A204.1 (cell line): ENCODE results near the gene PPP4R3A.
"Not testable (repeated sequence)": the region's sequence is repeated elsewhere in the genome, so short reads cannot be mapped to it uniquely, and the experiment has no call there.

ENCODE experiments used
- FAIRE-seq: peaks from 2 replicates; lab custom pipeline; 2012; peaks lifted over from hg19 to GRCh38; lab: Jason Lieb, UNC

PPP4R3A gene

DNA sequence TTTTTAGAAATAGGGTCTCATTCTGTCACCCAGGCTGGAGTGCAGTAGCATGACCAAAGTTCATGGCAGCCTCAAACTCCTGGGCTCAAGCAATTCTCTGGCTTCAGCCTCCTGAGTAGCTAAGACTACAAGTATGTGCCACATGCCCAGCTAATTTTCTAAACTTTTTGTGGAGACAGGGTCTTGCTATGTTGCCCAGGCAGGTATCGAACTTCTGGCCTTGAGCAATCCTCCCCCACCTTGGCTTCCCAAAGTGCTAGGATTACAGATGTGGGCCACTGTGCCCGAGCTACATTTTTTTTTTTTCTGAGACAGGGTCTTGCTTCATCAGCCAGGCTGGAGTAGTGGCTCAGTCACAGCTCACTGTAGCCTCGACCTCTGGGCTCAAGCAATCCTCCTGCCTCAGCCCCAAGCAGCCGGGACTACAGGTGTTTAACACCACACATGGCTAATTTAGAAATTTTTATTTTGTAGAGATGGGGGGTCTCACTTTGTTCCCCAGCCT lies 7.1 kb downstream of the PPP4R3A start:
- FAIRE-seq: no peak

- no peak for FAIRE-seq
Observed at GRCh38 chr14:91501951-91502930, 7.9 kb downstream of the PPP4R3A start.

DNA sequence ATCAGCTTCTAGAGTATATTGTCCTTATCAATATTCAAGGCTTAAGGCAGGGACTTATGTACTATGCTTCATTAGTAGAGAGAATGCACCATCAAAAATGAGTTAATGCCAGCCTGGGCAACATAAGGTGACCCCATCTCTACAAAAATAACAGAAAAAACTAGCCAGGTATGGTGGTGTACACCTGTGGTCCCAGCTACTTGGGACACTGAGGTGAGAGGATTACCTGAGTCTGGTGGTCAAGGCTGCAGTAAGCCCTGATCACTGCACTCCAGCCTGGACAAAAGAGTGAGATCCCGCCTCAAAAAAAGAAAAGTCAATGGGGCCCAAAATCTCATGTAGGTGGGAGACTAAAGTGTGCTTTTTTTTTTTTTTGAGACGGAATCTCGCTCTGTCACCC lies 8.8 kb downstream of the PPP4R3A start:
- no peak for FAIRE-seq

GRCh38 chr14:91496790-91497189 lies 13.3 kb downstream of the PPP4R3A start:
- FAIRE-seq: no peak

DNA sequence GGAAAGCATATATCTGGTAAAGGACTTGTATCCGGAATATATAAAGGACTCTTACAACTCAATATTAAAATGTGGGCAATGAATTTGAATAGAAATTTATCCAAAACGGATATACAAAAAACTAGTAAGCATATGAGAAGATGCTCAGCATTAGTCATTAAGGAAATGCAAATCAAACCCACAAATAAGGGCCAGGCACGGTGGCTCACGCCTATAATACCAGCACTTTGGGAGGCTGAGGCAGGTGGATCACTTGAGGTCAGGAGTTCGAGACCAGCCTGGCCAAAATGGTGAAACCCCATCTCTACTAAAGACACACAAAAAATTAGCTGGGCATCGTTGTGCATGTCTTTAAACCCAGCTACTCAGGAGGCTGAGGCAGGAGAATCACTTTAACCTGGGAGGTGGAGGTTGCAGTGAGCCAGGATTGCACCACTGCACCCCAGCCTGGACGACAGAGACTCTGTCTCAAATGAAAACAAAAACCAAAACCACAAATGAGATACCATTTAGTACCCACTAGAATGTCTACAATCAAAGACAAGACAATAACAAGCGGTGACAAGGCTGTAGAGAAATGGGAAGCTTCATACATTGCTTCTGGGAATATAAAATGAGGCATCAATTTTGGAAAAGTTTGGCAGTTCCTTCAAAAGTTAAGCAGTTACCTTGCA lies 15.6 kb downstream of the PPP4R3A start:
- not testable (repeated sequence) for FAIRE-seq

GRCh38 chr14:91493169-91493568 lies 16.9 kb downstream of the PPP4R3A start:
- FAIRE-seq: no peak

DNA sequence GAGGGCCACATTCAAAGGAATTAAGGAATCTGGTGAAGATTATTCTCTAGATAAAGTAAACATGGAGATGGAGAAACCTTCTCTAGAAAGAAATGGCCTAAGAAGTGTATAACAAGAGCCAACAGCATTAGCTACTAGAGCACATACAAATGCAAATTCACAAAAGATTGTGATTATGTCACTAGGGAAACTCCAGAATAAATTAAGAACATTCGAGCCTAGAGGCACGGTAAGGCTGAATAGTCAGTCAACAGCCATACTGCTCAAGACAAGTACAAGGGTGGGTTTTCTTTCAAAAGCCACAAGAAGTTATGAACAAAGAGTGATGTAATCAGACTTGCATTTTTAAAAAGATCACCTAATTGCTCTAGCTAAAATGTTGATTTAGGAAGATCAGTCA lies 25.4 kb downstream of the PPP4R3A start:
- FAIRE-seq: no peak

DNA sequence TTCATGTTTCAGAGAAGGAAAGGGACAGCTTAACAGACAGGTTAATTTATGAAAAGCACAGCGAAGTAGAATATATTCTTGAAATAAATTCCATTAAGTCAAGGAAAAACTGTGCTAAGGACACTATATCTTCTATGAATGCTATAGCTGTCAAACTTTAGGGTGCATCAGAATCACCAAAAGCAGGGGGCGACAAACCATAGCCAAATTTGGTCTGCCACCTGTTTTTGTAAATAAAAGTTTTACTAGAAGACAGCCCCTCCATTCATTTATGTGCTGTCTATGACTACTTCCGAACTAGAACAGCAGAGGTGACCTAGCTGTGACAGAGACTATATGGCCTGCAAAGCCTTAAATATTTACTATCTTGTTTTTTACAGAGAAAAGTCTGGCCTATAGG lies 25.9 kb downstream of the PPP4R3A start:
- FAIRE-seq: no peak

- FAIRE-seq: no peak
Observed at GRCh38 chr14:91482263-91483013, 27.7 kb downstream of the PPP4R3A start.

DNA sequence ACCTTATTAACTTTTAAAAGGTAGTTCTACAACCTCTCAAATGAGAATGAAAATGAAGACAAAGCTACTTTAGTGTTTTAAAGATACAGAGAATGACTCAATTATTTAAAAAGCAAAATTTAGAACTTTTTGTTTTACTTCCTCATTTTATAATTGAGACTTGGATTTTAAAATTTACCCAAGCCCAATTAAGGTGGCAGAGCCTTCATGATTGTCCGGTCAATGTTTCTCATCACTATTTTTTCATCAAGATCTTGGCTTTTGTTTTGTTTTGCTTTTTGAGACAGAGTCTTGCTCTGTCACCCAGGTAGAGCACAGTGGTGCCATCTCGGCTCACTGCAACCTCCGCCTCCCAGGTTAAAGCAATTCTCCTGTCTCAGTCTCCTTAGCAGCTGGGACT lies 32.7 kb downstream of the PPP4R3A start:
- FAIRE-seq: no peak

GRCh38 chr14:91473046-91473445 lies 37.1 kb downstream of the PPP4R3A start:
- FAIRE-seq: no peak

DNA sequence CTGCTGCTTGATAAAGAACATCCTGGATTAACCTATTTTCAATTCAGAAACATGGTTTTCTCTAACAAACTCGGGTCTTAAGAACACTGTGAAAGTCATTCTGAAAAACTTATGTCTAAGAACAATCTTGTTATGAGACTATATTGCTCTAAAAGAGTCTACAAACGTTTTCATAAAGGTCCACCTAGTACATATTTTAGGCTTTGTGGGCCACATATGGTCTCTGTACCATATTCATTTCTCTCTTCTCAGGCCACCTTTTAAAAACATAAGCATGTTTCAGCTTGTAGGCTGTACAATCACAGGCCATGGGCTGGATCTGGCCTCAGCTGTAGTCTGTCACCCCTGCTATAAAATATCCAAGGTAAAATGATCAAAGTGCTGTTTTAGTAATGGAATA lies 39.9 kb downstream of the PPP4R3A start:
- no peak for FAIRE-seq

- no peak for FAIRE-seq
Observed at GRCh38 chr14:91466192-91466591, 43.9 kb downstream of the PPP4R3A start.

GRCh38 chr14:91464615-91465205 lies 45.4 kb downstream of the PPP4R3A start:
- FAIRE-seq: no peak

- no peak for FAIRE-seq
Observed at GRCh38 chr14:91458612-91459011, 51.5 kb downstream of the PPP4R3A start.

DNA sequence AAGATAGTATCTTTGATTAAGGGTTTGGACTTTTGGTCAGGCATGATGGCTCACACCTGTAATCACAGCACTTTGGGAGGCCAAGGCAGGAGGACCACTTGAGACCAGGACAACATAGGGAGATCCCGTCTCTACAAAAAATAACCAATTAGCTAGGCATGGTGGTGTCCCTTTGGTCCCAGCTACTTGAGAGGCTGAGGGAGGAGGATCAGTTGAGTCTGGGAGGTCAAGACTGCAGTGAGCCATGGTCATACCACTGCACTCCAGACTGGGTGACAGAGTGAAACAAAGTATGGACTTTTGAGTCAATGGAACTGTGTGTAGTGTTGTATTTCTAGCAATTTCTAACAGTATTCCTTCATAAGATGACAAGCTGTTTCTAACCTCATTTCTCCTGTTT lies 53.8 kb downstream of the PPP4R3A start:
- FAIRE-seq: no peak

DNA sequence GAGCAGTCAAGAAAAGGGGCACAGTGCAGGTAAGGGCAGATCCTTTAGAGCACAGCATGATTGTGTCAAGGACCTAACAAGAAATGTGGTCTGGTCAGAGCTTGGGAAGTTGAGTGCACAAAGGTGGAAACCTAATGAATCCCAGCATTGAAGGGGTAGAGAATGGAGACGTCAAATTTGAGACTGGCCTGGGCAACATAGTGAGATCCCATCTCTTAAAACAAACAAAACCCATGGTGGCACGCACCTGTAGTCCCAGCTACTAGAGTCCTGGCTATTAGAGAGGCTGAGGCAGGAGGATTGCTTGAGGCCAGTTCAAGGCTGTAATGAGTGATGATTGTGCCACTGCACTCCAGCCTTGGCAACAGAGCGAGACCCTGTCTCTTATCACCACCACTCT lies 55.5 kb downstream of the PPP4R3A start:
- no peak for FAIRE-seq

GRCh38 chr14:91454155-91454554 lies 56.0 kb downstream of the PPP4R3A start:
- FAIRE-seq: no peak

- no peak for FAIRE-seq
Observed at GRCh38 chr14:91453744-91454143, 56.4 kb downstream of the PPP4R3A start.

DNA sequence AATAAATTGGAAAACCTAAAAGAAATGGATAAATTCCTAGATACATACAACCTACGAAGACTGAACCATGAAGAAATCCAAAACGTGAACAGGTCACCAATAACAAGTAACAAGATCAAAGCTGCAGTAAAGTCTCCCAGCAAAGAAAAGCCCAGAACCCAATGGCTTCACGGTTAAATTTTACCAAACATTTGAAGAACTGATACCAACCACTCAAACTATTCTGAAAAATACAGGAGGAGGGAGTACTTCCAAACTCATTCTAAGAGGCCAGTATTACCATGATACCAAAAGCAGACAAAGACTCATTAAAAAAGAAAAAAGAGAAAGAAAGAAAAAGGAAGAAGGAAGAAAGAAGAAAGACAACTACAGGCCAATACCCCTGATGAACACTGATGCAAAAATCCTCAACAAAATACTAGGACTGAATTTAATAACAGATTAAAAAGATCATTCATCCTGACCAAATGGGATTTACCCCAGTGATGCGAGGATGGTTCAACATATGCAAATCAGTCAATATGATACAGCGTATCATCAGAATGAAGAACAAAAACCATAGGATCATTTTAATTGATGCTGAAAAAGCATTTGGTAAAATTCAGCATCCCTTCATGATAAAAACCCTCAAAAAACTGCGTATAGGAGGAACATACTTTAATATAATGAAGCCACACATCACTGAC lies 65.6 kb downstream of the PPP4R3A start:
- no peak for FAIRE-seq

DNA sequence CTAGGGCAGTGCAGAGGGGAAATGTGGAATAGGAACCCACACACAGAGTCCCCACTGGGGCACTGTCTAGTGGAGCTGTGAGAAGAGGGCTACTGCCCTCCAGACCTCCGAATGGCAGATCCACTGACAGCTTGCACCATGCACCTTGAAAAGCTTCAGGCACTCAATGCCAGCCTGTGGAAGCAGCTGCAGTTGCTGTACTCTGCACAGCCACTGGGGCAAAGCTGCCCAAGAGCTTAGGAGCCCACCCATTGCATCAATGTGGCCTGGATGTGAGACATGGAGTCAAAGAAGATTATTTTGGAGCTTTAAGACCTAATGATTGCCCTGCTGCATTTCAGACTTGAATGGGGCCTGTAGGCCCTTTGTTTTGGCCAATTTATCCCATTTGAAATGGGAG lies 70.8 kb downstream of the PPP4R3A start:
- no peak for FAIRE-seq

GRCh38 chr14:91438845-91439244 lies 71.3 kb downstream of the PPP4R3A start:
- FAIRE-seq: no peak
